PC-9 (cell line): Measurements from ENCODE around the gene KCNT2.

Experiments
- EZH2 ChIP-seq: fragments of 200-600 bp; sonication (generic); IDR thresholded peaks from 2 replicates; pipeline ENCODE4 v1.8.0; 2017; ENCODE audit warnings: antibody characterized with exemption, low read depth
- TF ChIP-seq, protein P1 (sequence below): fragments of 200-600 bp; sonication (generic); conservative IDR thresholded peaks from 2 replicates; pipeline ENCODE4 v1.6.1; 2017; ENCODE audit warnings: mixed run types, antibody characterized with exemption, mild to moderate bottlenecking, moderate library complexity

DNA sequence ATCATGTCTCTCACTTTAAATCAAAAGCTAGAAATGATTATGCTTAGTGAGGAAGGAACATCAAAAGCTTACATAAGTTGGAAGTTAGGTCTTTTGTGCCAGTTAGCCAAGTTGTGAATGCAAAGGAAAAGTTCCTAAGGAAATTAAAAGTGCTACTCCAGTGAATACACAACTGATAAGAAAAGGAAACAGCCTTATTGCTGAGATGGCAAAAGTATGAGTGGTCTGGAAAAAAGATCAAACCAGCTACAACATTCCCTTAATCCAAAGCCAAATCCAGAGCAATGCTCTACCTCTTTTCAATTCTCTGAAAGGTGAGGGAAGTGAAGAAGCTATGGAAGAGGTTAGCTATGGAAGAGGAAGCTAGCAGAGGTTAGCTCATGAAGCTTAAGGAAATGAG is 378.7 kb downstream of the KCNT2 start:
- TF ChIP-seq, protein P1, sequence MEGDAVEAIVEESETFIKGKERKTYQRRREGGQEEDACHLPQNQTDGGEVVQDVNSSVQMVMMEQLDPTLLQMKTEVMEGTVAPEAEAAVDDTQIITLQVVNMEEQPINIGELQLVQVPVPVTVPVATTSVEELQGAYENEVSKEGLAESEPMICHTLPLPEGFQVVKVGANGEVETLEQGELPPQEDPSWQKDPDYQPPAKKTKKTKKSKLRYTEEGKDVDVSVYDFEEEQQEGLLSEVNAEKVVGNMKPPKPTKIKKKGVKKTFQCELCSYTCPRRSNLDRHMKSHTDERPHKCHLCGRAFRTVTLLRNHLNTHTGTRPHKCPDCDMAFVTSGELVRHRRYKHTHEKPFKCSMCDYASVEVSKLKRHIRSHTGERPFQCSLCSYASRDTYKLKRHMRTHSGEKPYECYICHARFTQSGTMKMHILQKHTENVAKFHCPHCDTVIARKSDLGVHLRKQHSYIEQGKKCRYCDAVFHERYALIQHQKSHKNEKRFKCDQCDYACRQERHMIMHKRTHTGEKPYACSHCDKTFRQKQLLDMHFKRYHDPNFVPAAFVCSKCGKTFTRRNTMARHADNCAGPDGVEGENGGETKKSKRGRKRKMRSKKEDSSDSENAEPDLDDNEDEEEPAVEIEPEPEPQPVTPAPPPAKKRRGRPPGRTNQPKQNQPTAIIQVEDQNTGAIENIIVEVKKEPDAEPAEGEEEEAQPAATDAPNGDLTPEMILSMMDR, result no peak
- TF ChIP-seq EZH2, result no peak
